ENCODE results near the gene ZFYVE26.
"Not testable (repeated sequence)": the region's sequence is repeated elsewhere in the genome, so short reads cannot be mapped to it uniquely, and the experiment has no call there.

ZFYVE26 gene

DNA sequence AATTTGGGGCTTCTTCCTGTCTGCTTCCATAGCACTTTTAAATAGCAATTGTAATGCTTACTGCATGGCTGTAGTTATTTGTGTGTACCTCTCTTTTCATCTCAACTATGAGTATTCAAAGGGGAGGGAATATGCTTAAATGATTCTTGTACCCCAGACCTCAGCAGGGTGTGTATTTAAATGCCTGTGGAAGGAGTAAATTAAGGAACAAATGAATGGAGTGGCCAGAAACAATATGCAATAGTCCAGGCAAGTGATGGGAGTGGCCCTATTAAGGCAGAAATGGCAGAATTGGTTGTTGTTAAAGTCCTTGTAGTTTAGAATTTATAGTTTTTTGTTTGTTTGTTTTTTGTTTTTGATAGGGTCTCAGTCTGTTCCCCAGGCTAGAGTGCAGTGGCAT lies 4.7 kb upstream of the ZFYVE26 start:
- H3K9me3 Mint-ChIP-seq = no peaks in the 10 kb centered on the region
- H3K36me3 Mint-ChIP-seq = no peaks in the 10 kb centered on the region
- H3K27ac Mint-ChIP-seq = peak overlapping the region; percentile 99
- ATAC-seq = no peak
- H3K4me1 Mint-ChIP-seq = peaks cover 24% of the 10 kb centered on the region
- no peak overlapping the region for H3K4me3 Mint-ChIP-seq
- no peaks in the 10 kb centered on the region for H3K27me3 Mint-ChIP-seq

DNA sequence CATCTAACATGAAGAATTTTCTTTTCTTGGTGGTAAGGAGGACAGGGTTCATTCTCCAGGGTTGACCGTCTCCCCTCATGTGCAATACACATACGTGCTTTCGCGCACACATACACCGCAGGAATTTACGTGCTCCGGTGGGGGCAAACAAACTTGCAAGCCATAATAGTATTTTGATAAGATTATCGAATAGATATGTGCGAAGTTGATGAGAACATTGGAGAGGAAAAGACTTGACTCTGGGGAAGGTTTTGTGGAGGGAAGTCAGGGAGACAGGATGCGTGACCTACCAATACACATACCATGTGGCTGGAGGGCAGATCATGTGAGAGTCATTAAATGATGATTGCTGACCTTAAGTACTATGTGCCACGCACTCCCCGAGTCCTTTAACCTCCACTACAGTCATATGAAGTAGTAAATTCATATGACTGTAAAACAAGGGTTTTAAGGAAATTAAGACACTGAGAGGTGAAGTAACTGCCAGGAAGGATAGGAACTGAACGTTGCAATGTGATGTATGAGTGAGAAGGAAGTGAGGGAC lies 4.1 kb upstream of the ZFYVE26 start:
- Mint-ChIP-seq H3K27me3 (no peaks in the 10 kb centered on the region), H3K9me3 (no peaks in the 10 kb centered on the region), H3K36me3 (no peaks in the 10 kb centered on the region), H3K4me3 (peak overlapping the region; percentile 99), H3K27ac (peak overlapping the region; percentile 99), H3K4me1 (peaks cover 29% of the 10 kb centered on the region)
- ATAC-seq = no peak

DNA sequence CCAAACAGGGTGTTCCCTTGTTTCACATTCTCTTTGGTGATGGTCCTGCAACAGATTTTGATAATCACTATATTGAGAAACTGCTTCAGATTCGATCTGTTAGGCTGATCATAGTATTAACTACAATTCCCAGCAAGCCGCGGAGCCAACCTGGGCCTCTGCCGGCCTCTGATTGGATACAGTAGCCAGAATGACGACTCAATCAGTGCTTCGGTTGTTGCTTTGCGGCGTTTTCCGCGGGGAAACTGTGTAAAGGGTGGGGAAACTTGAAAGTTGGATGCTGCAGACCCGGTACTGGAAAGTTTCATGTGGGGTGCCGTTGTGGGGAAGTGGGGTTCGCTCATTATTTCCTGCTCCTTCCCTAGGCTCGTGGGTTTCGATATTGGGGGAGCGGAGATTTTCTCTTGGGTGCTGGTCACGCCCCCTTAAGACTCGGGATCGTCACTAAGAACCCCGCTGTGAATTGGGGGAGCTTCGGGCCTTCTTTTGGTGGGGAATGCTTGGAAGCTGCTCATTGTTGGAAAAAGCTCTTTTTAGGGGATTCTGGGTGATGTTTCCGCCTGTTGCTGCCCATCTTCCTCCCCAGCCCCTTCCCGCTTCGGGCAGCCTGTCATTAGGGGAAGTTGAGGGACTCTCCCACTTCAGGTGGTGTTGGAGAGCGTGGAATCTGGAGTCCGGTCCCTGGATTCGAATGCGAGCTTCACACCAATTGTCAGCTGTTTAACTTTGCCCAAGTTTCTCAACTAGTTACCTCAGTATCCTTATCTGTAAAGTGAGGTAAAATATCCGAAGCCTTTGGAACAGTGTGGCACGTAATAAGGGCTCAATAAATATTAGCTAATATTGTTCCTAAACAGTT lies 3.4 kb upstream of the ZFYVE26 start, which contains the start of gene RAD51B:
TSS of gene RAD51B (plus strand) at position 217 of the 859 bp plus-strand sequence.
- Mint-ChIP-seq H3K9me3 (no peaks in the 10 kb centered on the region), H3K4me3 (peak within 1 kb of the TSS; percentile 99), H3K36me3 (no peaks in the 10 kb centered on the region), H3K27ac (peak within 1 kb of the TSS; percentile 99), H3K27me3 (no peaks in the 10 kb centered on the region), H3K4me1 (peaks cover 37% of the 10 kb centered on the region)
- peak; percentile 87 for ATAC-seq

DNA sequence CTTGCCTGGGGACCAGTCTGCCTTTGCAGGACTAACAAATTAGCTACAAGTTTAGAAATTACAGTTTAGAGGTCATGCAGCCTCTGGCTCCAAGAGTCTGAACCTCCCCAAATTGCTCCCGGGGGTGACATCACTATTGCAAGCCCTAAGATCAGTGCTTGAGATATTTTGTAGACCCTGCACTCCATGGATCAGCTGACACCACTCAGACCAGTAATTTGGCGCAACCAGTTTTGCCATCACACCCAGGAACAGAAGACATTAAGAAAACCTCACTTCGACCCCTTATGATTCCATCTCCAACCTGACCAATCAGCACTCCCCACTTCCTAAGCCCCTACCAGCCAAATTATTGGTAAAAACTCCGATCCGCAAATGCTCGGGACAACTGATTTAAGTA lies 2.1 kb upstream of the ZFYVE26 start:
- not testable (repeated sequence) for H3K9me3 Mint-ChIP-seq, H3K36me3 Mint-ChIP-seq, ATAC-seq, H3K27me3 Mint-ChIP-seq
- Mint-ChIP-seq H3K4me3 (peak overlapping the region; percentile 99), H3K27ac (peak overlapping the region; percentile 99), H3K4me1 (peaks cover 50% of the 10 kb centered on the region)

DNA sequence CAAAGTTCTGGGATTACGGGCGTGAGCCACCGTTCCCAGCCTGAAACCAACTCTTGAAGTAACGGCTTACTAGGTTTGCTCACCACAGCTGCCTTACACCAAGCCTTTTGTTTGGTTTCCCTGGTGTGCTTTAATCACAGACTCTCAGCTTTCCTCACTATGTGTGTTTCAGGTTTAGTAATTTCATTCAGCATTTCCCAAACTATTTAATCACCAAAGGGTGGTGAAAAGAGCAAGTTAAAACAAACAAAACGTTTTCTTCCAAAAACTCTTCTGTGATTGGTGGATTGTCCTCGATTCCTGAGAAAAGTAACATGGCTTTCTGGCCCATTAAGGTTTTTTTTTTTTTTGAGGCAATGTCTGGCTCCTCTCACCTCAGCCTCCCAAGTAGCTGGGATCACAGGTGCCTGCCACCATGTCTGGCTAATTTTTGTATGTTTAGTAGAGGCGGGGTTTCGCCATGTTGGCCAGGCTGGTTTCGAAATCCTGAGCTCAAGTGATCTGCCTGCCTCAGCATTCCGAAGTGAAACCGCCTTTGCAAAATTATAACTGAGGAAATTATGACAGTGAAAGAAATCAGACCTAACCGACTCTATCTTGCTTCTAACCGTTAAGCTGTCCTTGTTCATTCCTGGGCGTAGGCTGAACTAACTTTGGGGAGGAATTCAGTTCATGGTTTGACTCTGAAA lies 1.5 kb upstream of the ZFYVE26 start:
- ATAC-seq = no peak
- no peak overlapping the region for H3K4me3 Mint-ChIP-seq
- H3K27ac Mint-ChIP-seq = peak overlapping the region; percentile 99
- H3K9me3 Mint-ChIP-seq = no peaks in the 10 kb centered on the region
- no peaks in the 10 kb centered on the region for H3K36me3 Mint-ChIP-seq
- no peaks in the 10 kb centered on the region for H3K27me3 Mint-ChIP-seq
- peaks cover 51% of the 10 kb centered on the region for H3K4me1 Mint-ChIP-seq

DNA sequence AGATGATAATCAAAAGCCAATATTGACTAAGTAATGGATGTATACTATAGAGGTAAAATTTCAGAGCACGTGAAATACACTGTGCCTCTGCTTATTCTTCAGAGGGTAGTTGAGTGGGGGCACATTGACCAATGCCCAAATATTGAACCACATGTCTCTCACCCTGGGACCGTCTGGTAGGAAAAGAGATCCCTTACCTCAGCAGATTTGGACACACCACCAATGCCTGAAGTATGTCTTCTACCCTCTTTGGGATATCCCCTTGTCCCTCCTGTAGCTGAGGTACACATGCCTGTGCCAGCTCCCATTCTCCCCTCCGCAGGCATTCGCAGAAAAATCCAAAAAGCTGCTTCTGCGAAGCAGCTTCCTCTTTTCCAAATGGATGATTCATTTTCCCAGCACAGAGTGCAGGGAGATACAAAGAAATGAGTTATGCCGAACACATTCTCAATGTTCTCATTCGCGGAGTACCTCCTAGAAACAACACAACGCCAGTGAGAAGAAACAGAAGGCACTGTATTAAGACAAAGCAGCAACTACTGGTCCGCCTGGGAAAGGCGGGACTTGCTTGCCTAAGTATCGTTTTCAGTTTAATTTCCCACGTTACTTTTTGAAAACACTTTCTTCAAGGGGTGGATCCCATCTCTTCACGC lies 691 bp downstream of the ZFYVE26 start:
- H3K4me3 Mint-ChIP-seq = peak overlapping the region; percentile 81
- H3K9me3 Mint-ChIP-seq = no peaks in the 10 kb centered on the region
- ATAC-seq = no peak
- H3K27me3 Mint-ChIP-seq = no peaks in the 10 kb centered on the region
- peaks cover 46% of the 10 kb centered on the region for H3K4me1 Mint-ChIP-seq
- H3K27ac Mint-ChIP-seq = peak overlapping the region; percentile 86
- H3K36me3 Mint-ChIP-seq = peaks cover 6% of the 10 kb centered on the region

DNA sequence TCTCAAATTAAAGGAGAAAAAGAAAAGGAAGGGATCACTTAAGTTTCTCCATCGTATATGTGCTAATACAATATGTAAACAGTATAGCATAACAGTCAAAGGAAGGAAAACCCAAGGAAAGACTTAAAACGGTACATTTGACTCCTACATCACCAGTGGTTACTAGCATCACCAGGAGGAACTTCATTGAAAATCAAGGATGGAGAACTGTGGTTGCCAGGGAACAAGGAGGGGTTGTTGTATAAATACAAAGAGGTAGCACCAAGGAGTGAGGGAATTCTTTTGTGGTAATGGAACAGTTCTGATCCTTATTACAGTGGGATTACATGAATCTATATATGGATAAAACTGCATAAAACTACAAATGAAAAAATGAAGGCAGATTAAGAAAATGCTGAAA lies 1.6 kb downstream of the ZFYVE26 start:
- no peaks in the 10 kb centered on the region for H3K9me3 Mint-ChIP-seq
- ATAC-seq = no peak
- no peak overlapping the region for H3K27ac Mint-ChIP-seq
- H3K4me3 Mint-ChIP-seq = peak overlapping the region; percentile 81
- peaks cover 15% of the 10 kb centered on the region for H3K36me3 Mint-ChIP-seq
- no peaks in the 10 kb centered on the region for H3K27me3 Mint-ChIP-seq
- peaks cover 41% of the 10 kb centered on the region for H3K4me1 Mint-ChIP-seq

DNA sequence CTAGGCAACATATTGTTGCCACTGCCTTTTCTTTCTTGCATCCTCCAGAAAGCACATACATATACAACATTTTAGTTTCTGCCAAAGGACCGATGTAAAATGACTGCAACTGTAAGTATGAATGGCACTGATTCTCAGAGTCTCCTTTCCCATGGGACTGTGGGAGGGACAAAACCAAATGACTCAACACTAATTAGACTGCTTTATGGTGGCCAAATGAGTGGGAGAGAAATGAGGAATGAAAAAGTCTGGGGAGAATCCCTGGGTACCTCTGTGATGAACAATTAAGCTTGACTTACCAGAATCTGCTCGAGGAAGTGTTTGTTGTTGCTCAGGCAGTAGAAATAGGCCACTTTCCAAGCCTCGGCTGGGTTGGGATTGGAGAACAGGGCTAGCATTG lies 10.1 kb downstream of the ZFYVE26 start:
- ATAC-seq = peak; percentile 72
- H3K36me3 Mint-ChIP-seq = peaks cover 77% of the 10 kb centered on the region
- H3K4me1 Mint-ChIP-seq = peaks cover 7% of the 10 kb centered on the region
- no peaks in the 10 kb centered on the region for H3K9me3 Mint-ChIP-seq
- no peaks in the 10 kb centered on the region for H3K27me3 Mint-ChIP-seq
- H3K4me3 Mint-ChIP-seq = no peak overlapping the region
- H3K27ac Mint-ChIP-seq = no peak overlapping the region

DNA sequence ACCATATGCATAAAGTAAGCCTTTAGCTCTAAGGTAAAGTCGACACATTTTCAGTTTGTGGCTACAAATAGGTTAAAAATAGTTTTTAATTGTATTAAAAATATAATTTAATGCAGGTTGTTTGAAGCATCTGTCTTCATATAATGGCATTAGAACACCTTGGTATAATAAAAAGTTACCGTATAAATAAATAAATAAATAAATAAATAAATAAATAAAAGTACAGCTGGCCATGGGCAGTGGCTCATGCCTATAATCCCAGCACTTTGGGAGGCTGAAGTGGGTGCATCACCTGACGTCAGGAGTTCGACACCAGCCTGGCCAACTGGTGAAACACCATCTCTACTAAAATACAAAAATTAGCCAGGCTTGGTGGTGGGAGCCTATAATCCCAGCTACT lies 15.6 kb downstream of the ZFYVE26 start:
- no peaks in the 10 kb centered on the region for H3K9me3 Mint-ChIP-seq
- peaks cover 83% of the 10 kb centered on the region for H3K36me3 Mint-ChIP-seq
- H3K4me3 Mint-ChIP-seq = no peak overlapping the region
- H3K27ac Mint-ChIP-seq = no peak overlapping the region
- no peaks in the 10 kb centered on the region for H3K27me3 Mint-ChIP-seq
- no peak for ATAC-seq
- no peaks in the 10 kb centered on the region for H3K4me1 Mint-ChIP-seq

DNA sequence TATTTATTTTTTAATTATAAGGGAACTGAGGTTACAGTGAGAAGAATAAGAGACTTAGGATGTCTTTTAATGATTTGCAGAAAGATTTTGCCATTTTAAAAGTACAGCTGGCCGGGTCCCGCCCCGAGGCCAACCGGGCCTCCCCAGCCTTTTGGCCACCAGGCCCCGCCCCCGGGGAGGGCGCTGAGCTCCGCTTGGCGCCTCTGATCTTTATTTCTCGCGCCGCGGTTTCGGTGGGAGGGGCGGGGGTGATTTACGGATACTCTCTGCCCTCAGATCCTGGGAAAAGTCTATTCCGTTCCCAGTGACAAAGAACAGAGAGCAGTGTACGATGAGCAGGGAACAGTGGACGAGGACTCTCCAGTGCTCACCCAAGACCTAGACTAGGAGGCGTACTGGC lies 17.7 kb downstream of the ZFYVE26 start:
- Mint-ChIP-seq H3K9me3 (no peaks in the 10 kb centered on the region), H3K36me3 (peaks cover 69% of the 10 kb centered on the region), H3K27me3 (no peaks in the 10 kb centered on the region), H3K4me1 (no peaks in the 10 kb centered on the region), H3K4me3 (no peak overlapping the region), H3K27ac (no peak overlapping the region)
- ATAC-seq = no peak

DNA sequence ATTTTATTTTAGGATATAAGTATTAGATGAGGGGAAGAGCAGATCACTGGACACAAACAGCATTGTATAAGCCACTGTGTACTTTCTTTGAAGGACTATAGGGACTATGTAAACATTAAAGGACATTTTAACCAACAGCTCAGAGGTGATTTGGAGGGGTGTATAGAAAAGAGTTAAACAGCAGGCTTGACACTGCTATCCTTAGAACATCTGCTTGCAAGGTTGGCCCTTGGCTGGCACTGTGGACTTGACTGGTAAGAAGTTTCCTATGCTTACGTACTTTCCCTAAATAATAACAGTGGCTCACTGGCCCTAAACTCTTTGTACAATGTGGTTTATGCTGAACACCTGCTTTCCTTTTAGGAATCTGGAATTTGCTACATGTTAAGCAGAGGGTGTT lies 28.7 kb downstream of the ZFYVE26 start:
- Mint-ChIP-seq H3K9me3 (no peaks in the 10 kb centered on the region), H3K4me3 (no peak overlapping the region), H3K27ac (no peak overlapping the region), H3K4me1 (no peaks in the 10 kb centered on the region), H3K36me3 (peaks cover 79% of the 10 kb centered on the region), H3K27me3 (no peaks in the 10 kb centered on the region)
- no peak for ATAC-seq

DNA sequence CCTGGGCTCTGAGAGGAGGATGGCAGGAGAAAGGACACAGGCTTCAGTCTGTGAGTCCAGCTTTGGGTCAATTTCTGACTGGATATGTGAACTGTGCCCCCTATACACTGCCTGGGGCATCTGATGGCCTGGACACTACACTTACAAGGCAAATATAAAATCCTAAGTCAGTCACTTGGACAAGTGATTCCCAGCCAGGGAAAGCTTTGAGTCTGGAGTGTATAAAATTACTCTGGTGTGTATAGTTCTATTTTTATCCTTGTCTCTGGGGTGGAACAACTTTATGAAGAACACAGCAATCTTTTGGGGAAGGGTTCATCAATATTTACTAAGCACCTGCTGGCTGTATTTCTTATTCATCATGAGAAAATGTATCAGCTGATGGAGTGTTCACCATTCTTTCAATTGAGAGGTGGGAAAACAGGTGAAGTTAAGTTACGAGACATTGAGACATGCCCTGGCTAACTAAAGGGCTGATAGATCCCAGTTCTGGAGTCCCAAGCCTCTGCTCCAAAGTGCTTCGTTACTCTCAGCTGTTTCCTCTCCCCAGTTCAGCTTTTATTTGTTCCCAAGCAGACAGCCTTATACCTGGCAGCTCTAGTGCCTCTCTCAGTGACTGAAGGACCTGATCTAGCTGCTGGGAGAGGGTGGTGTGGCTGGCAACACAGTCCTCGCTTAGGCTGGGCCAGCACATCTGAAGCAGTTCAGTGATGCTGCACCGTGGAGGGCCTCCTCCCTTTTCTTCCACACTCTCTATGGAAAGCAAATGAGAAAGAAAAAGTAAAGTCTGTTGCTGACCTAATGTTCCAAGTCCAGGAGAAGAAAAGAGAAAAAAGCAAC lies 30.9 kb downstream of the ZFYVE26 start:
- Mint-ChIP-seq H3K27ac (no peak overlapping the region), H3K27me3 (no peaks in the 10 kb centered on the region), H3K36me3 (peaks cover 97% of the 10 kb centered on the region), H3K4me1 (no peaks in the 10 kb centered on the region), H3K9me3 (no peaks in the 10 kb centered on the region), H3K4me3 (no peak overlapping the region)
- no peak for ATAC-seq

DNA sequence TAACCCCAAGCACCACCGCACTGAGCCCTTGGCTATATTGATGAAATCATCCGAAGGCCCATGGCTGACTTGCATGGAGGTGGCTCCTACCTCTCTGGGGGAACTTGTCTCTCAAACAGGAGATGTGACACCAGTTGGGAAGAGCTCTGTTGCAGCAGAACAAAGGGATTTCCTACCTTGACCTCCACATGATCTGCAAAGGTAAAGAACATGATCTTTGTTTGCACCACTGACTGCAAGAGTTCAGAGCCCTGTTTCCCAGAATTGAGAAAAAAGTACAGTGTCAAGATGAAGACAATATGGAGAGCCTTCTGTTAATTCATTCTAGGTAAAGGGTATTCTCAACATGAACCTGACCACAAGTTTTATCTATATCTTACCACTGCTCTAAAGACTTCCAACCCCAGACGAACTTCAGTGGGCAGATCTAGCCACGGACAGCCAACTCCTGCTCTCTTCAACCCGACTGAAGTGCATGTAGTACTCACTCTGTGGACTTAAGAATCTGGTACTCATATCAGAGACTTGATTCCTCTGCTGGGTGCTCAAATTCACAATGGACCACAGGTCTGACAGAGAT lies 32.1 kb downstream of the ZFYVE26 start:
- Mint-ChIP-seq H3K27ac (no peak overlapping the region), H3K4me3 (no peak overlapping the region), H3K27me3 (no peaks in the 10 kb centered on the region), H3K4me1 (no peaks in the 10 kb centered on the region), H3K9me3 (no peaks in the 10 kb centered on the region), H3K36me3 (peaks cover 96% of the 10 kb centered on the region)
- no peak for ATAC-seq

DNA sequence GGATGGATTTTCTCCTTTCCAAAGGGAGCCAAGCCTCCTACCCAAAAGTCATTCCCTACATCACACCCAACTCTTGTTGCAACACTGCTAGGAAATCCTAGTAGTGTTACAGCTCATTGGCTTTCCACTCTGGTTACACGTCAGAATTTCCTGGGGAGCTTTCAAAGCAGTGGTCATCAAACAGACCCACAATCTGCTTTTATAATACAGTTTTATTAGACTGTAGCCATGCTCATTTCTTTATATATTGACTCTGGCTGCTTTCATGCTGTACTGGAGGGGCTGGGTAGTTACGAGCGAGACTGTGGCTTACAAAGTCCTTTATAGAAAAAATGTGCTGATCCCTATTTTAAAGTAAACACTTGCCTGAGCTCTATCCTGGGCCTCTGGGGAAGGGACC lies 34.3 kb downstream of the ZFYVE26 start:
- no peak for ATAC-seq
- H3K27ac Mint-ChIP-seq = no peak overlapping the region
- no peaks in the 10 kb centered on the region for H3K27me3 Mint-ChIP-seq
- H3K36me3 Mint-ChIP-seq = peaks cover 87% of the 10 kb centered on the region
- no peaks in the 10 kb centered on the region for H3K4me1 Mint-ChIP-seq
- H3K4me3 Mint-ChIP-seq = no peak overlapping the region
- no peaks in the 10 kb centered on the region for H3K9me3 Mint-ChIP-seq
